HG03045 (cell line): Measurements from ENCODE around the gene CORO1A.
"Not testable (repeated sequence)": the region's sequence is repeated elsewhere in the genome, so short reads cannot be mapped to it uniquely, and the experiment has no call there.

Experiments
- ATAC-seq: cut with Tn5 transposase; IDR thresholded peaks from one replicate; pipeline ENCODE4 v1.9.1; 2021; ENCODE audit warnings: mild to moderate bottlenecking, moderate library complexity; ENCODE audit not compliant: unreplicated experiment

Gene CORO1A

GRCh38 chr16:30199608-30200343 lies 16.4 kb downstream of the CORO1A start:
- ATAC-seq = not testable (repeated sequence)

- not testable (repeated sequence) for ATAC-seq
Measured at GRCh38 chr16:30205541-30206236, 22.3 kb downstream of the CORO1A start.

- ATAC-seq = not testable (repeated sequence)
Measured at GRCh38 chr16:30206252-30206651, 22.9 kb downstream of the CORO1A start.

GRCh38 chr16:30207063-30207704 lies 23.8 kb downstream of the CORO1A start:
- not testable (repeated sequence) for ATAC-seq

- not testable (repeated sequence) for ATAC-seq
Measured at GRCh38 chr16:30209032-30209431, 25.6 kb downstream of the CORO1A start.

GRCh38 chr16:30211414-30211813 lies 28.0 kb downstream of the CORO1A start:
- not testable (repeated sequence) for ATAC-seq

- not testable (repeated sequence) for ATAC-seq
Measured at GRCh38 chr16:30217082-30217481, 33.7 kb downstream of the CORO1A start.
